Thymus (tissue), 11 donors: ENCODE measurements around the gene TMEM37. TPM values are rescaled to one million over a fixed set of nuclear protein-coding genes. Genes with fewer than 3 reads are reported as not detected.

Experiments
- DNase-seq, 9 donors: peaks; one replicate each; pipeline ENCODE4 v3.0.0-alpha.2; 2013; ENCODE audit warnings: low spot score in 9 of 9, low read depth in 6 of 9, missing footprints in 1 of 9
- H3K27ac ChIP-seq, 2 donors: one replicate each; pipeline ENCODE4 v1.5.1; 2013; ENCODE audit warnings: control low read depth in 1 of 2, low read depth in 1 of 2, low read length in 1 of 2, mild to moderate bottlenecking in 1 of 2, moderate library complexity in 1 of 2
- H3K27me3 ChIP-seq, 2 donors: one replicate each; pipeline ENCODE4 v1.5.1; 2013; ENCODE audit warnings: low read length in 1 of 2; ENCODE audit not compliant: control insufficient read depth in 2 of 2, insufficient read depth in 1 of 2
- H3K36me3 ChIP-seq, 2 donors: one replicate each; pipeline ENCODE4 v1.5.1; 2013; ENCODE audit warnings: low read length in 1 of 2, mild to moderate bottlenecking in 1 of 2, moderate library complexity in 1 of 2; ENCODE audit not compliant: control insufficient read depth in 2 of 2, insufficient read depth in 2 of 2
- H3K4me1 ChIP-seq, 2 donors: one replicate each; pipeline ENCODE4 v1.5.1; 2013; ENCODE audit warnings: low read length in 2 of 2; ENCODE audit not compliant: control insufficient read depth in 2 of 2, insufficient read depth in 2 of 2
- H3K4me3 ChIP-seq, 2 donors: one replicate each; pipeline ENCODE4 v1.5.1; 2013; ENCODE audit warnings: low read length in 2 of 2, control low read depth in 1 of 2, mild to moderate bottlenecking in 1 of 2
- H3K9me3 ChIP-seq, 2 donors: one replicate each; pipeline ENCODE4 v1.5.1; 2013; ENCODE audit warnings: low read length in 1 of 2, mild to moderate bottlenecking in 1 of 2; ENCODE audit not compliant: control insufficient read depth in 2 of 2, insufficient read depth in 1 of 2
- WGBS: extraction: QIAGEN DNeasy Blood & Tissue Kit; methylation state at CpG from one replicate; pipeline ENCODE4 v1.1.7; 2013; 5-methylcytosine and 5-hydroxymethylcytosine counted together
- polyA plus RNA-seq: library from polyadenylated mRNA; stranded (reverse); fragments of 200-250 nt; gene quantifications from one replicate; pipeline ENCODE4 v1.2.3, GENCODE V29; 2013
- total RNA-seq: library from RNA; stranded (reverse); fragments of 120-200 nt; gene quantifications from one replicate; pipeline ENCODE4 v1.2.4, GENCODE V29; 2013
- donor health status: healthy.

TMEM37 gene
- total and polyA plus RNA-seq, 2 donors = 0.52 to 4.9 TPM

GRCh38 chr2:119472749-119473148 is 41.1 kb downstream of the TMEM37 start:
- 97% methylated on average over 8 of the region's 8 CpGs for WGBS
- no peak for DNase-seq
- Histone ChIP-seq H3K27ac (no peak overlapping the region), H3K4me1 (peaks cover 0 to 2% of the 10 kb centered on the region in 2 donors), H3K27me3 (no peaks in the 10 kb centered on the region), H3K9me3 (peaks cover 0 to 6% of the 10 kb centered on the region in 2 donors), H3K36me3 (no peaks in the 10 kb centered on the region), H3K4me3 (no peak overlapping the region)

- Histone ChIP-seq H3K4me1 (peaks cover 0 to 2% of the 10 kb centered on the region in 2 donors), H3K4me3 (no peak overlapping the region), H3K27ac (no peak overlapping the region), H3K9me3 (peaks cover 0 to 6% of the 10 kb centered on the region in 2 donors), H3K27me3 (no peaks in the 10 kb centered on the region), H3K36me3 (no peaks in the 10 kb centered on the region)
- DNase-seq = no peak
- 96% methylated on average over 16 of the region's 16 CpGs for WGBS
Observed at GRCh38 chr2:119473621-119474370, 42.1 kb downstream of the TMEM37 start.

GRCh38 chr2:119474371-119475224 is 42.9 kb downstream of the TMEM37 start:
- H3K27me3 ChIP-seq = no peaks in the 10 kb centered on the region
- no peak for DNase-seq
- no peaks in the 10 kb centered on the region for H3K36me3 ChIP-seq
- H3K9me3 ChIP-seq = peaks cover 0 to 6% of the 10 kb centered on the region in 2 donors
- H3K4me3 ChIP-seq = no peak overlapping the region
- peak overlapping the region in 1 of 2 donors; percentile 5 for H3K27ac ChIP-seq
- 94% methylated on average over 17 of the region's 17 CpGs for WGBS
- H3K4me1 ChIP-seq = peaks cover 0 to 2% of the 10 kb centered on the region in 2 donors

GRCh38 chr2:119475225-119475856 is 43.7 kb downstream of the TMEM37 start:
- Histone ChIP-seq H3K27ac (no peak overlapping the region), H3K9me3 (peaks cover 0 to 6% of the 10 kb centered on the region in 2 donors), H3K36me3 (no peaks in the 10 kb centered on the region), H3K27me3 (no peaks in the 10 kb centered on the region), H3K4me1 (peaks cover 0 to 2% of the 10 kb centered on the region in 2 donors), H3K4me3 (no peak overlapping the region)
- no peak for DNase-seq
- 95% methylated on average over 9 of the region's 9 CpGs for WGBS

- WGBS = 95% methylated on average over 6 of the region's 6 CpGs
Observed at GRCh38 chr2:119475857-119476244, 44.2 kb downstream of the TMEM37 start.

GRCh38 chr2:119476301-119477112 is 44.9 kb downstream of the TMEM37 start:
- no peak overlapping the region for H3K27ac ChIP-seq

More at GRCh38 chr2:119475857-119476244, 44.2 kb downstream of the TMEM37 start:
- H3K4me3 ChIP-seq = no peak overlapping the region
- peaks cover 0 to 6% of the 10 kb centered on the region in 2 donors for H3K9me3 ChIP-seq
- no peaks in the 10 kb centered on the region for H3K27me3 ChIP-seq
- no peaks in the 10 kb centered on the region for H3K36me3 ChIP-seq
- peaks cover 0 to 2% of the 10 kb centered on the region in 2 donors for H3K4me1 ChIP-seq
- DNase-seq = no peak
- H3K27ac ChIP-seq = no peak overlapping the region

GRCh38 chr2:119477113-119477505 is 45.5 kb downstream of the TMEM37 start:
- no peak overlapping the region for H3K4me3 ChIP-seq
- DNase-seq = no peak
- 82% methylated on average over 9 of the region's 9 CpGs for WGBS
- H3K9me3 ChIP-seq = peaks cover 0 to 6% of the 10 kb centered on the region in 2 donors
- H3K27ac ChIP-seq = no peak overlapping the region
- H3K4me1 ChIP-seq = peaks cover 0 to 2% of the 10 kb centered on the region in 2 donors
- no peaks in the 10 kb centered on the region for H3K27me3 ChIP-seq
- H3K36me3 ChIP-seq = no peaks in the 10 kb centered on the region

More at GRCh38 chr2:119476301-119477112, 44.9 kb downstream of the TMEM37 start:
- 36% methylated on average over 20 of the region's 20 CpGs for WGBS
- Histone ChIP-seq H3K4me3 (no peak overlapping the region), H3K36me3 (no peaks in the 10 kb centered on the region), H3K9me3 (peaks cover 0 to 6% of the 10 kb centered on the region in 2 donors), H3K27me3 (no peaks in the 10 kb centered on the region), H3K4me1 (peaks cover 0 to 2% of the 10 kb centered on the region in 2 donors)
- peak in 4 of 9 donors; percentile 12 to 25 (median 18) for DNase-seq

- no peaks in the 10 kb centered on the region for H3K36me3 ChIP-seq
- peaks cover 0 to 6% of the 10 kb centered on the region in 2 donors for H3K9me3 ChIP-seq
- H3K27me3 ChIP-seq = no peaks in the 10 kb centered on the region
- DNase-seq = no peak
- H3K27ac ChIP-seq = no peak overlapping the region
- no peak overlapping the region for H3K4me3 ChIP-seq
- peaks cover 0 to 2% of the 10 kb centered on the region in 2 donors for H3K4me1 ChIP-seq
- 96% methylated on average over 12 of the region's 12 CpGs for WGBS
Observed at GRCh38 chr2:119478188-119478977, 46.7 kb downstream of the TMEM37 start.
